ENCODE data around the gene NDUFA13.

The NDUFA13 gene

GRCh38 chr19:19547674-19548336 is 31.8 kb downstream of the NDUFA13 start:
- FAIRE-seq = no peak
- DNase-seq (ENCODE audit: insufficient read length, low spot score) = no peak
- TF ChIP-seq POLR2A (IDR thresholded peaks at IDR 0.05; ENCODE audit: low read depth, low read length) = no peak

- DNase-seq (ENCODE audit: insufficient read length, low spot score) (no peak), FAIRE-seq (no peak)
- no peak for TF ChIP-seq POLR2A (IDR thresholded peaks at IDR 0.05; ENCODE audit: low read depth, low read length)
Observed at GRCh38 chr19:19548915-19549759, 33.1 kb downstream of the NDUFA13 start.

GRCh38 chr19:19549804-19550464 is 33.9 kb downstream of the NDUFA13 start:
- no peak for DNase-seq (ENCODE audit: insufficient read length, low spot score)
- no peak for FAIRE-seq
- TF ChIP-seq POLR2A (IDR thresholded peaks at IDR 0.05; ENCODE audit: low read depth, low read length) = no peak

GRCh38 chr19:19550485-19550929 is 34.5 kb downstream of the NDUFA13 start:
- DNase-seq (ENCODE audit: insufficient read length, low spot score) = no peak
- FAIRE-seq = no peak
- TF ChIP-seq POLR2A (IDR thresholded peaks at IDR 0.05; ENCODE audit: low read depth, low read length) = no peak

- DNase-seq (ENCODE audit: insufficient read length, low spot score) (no peak), FAIRE-seq (no peak)
- no peak for TF ChIP-seq POLR2A (IDR thresholded peaks at IDR 0.05; ENCODE audit: low read depth, low read length)
Observed at GRCh38 chr19:19550972-19551852, 35.2 kb downstream of the NDUFA13 start.

- DNase-seq (ENCODE audit: insufficient read length, low spot score) (no peak), FAIRE-seq (no peak)
- no peak for TF ChIP-seq POLR2A (IDR thresholded peaks at IDR 0.05; ENCODE audit: low read depth, low read length)
Observed at GRCh38 chr19:19551853-19552192, 35.8 kb downstream of the NDUFA13 start.

GRCh38 chr19:19552798-19553197 is 36.8 kb downstream of the NDUFA13 start:
- FAIRE-seq = no peak

GRCh38 chr19:19553670-19554069 is 37.6 kb downstream of the NDUFA13 start:
- FAIRE-seq = no peak
- no peak for DNase-seq (ENCODE audit: insufficient read length, low spot score)
- no peak for TF ChIP-seq POLR2A (IDR thresholded peaks at IDR 0.05; ENCODE audit: low read depth, low read length)

More at GRCh38 chr19:19552798-19553197, 36.8 kb downstream of the NDUFA13 start:
- DNase-seq (ENCODE audit: insufficient read length, low spot score) = peak; percentile 81
- TF ChIP-seq POLR2A (IDR thresholded peaks at IDR 0.05; ENCODE audit: low read depth, low read length) = no peak

GRCh38 chr19:19554074-19555023 is 38.3 kb downstream of the NDUFA13 start:
- TF ChIP-seq POLR2A (IDR thresholded peaks at IDR 0.05; ENCODE audit: low read depth, low read length) = no peak
- DNase-seq (ENCODE audit: insufficient read length, low spot score) (no peak), FAIRE-seq (no peak)

GRCh38 chr19:19558055-19558454 is 42.0 kb downstream of the NDUFA13 start:
- no peak for FAIRE-seq

GRCh38 chr19:19558636-19559035 is 42.6 kb downstream of the NDUFA13 start:
- TF ChIP-seq POLR2A (IDR thresholded peaks at IDR 0.05; ENCODE audit: low read depth, low read length) = no peak
- DNase-seq (ENCODE audit: insufficient read length, low spot score) = no peak
- FAIRE-seq = no peak

More at GRCh38 chr19:19558055-19558454, 42.0 kb downstream of the NDUFA13 start:
- DNase-seq (ENCODE audit: insufficient read length, low spot score) = no peak
- no peak for TF ChIP-seq POLR2A (IDR thresholded peaks at IDR 0.05; ENCODE audit: low read depth, low read length)

- TF ChIP-seq POLR2A (IDR thresholded peaks at IDR 0.05; ENCODE audit: low read depth, low read length) = no peak
- no peak for DNase-seq (ENCODE audit: insufficient read length, low spot score)
- FAIRE-seq = no peak
Observed at GRCh38 chr19:19559931-19560330, 43.9 kb downstream of the NDUFA13 start.

All from H54 (cell line).